ENCODE data around the gene KRT17.
"Not testable (repeated sequence)": the region's sequence is repeated elsewhere in the genome, so short reads cannot be mapped to it uniquely, and the experiment has no call there.

The KRT17 gene

DNA sequence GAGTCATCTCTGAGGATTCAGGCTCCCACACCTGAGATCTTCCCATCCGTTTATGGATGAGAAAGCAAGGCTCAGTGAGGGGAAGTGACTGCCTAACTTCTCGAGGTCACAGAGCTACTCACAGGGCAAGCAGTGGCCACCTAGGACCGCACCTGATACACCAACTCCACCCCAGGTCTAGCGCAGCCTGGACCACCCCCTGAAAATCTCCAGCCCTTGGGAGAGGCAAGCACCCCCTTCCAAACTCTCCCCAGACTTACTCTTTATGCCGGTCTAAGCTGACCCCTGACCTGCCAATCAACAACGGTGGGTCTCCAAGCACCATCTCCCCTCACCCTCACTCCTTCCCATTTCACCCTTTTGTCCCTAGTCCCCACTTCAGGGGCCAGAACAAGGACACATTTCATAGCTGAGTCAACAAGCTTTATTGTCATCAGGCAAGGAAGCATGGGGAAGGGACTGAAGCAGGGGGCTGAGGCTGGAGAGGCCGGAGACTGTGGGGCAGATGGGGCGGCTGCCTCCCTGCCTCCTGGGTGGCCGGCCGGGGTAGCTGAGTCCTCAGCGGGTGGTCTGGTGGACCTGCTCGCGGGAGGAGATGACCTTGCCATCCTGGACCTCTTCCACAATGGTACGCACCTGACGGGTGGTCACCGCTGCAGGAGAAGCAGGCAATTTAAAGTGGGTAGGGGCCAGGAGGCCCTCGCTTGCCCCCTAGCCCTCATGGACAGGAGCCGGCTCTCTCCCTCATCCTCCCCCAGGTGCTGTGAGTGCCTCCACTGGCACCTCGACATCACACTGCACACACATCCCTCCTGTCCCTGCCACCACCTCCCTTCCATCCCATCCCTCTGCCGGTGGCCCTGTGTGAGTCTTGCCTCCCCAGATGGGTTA lies 5.1 kb downstream of the KRT17 start:
- DNase-seq, result no peak

DNA sequence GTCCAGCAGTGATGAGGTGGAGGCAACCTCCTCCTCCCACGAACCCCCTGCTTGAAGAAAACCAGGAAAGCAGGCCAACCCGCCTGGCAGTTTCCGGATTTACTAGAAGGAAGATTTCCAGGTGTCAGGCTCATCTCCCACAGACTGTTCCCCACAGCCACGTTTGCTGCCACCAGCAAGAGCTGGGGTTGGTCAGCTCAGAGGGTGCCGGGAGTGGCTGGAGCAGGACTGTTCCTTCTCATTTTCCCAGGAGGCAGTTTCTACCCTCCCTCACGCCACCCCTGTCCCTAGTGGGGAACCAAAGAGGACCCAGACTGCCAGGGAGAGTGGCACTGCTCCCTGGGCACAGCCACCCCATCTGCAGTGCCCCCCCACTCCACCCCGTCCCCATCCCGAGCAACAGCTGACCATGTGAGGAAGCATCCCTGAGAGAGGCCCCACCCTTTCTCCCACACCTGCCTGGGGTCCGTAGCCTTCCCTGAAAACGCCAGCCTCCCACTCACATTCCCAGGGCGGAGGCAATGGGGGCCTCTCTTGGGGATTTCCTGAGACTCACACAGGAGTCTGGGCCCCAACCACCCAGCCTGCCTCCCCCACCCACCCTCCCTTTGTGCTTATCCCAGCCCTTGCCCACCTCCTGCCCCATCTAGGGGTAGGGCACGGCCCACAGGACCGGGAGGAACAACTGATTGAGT lies 5.9 kb downstream of the KRT17 start:
- DNase-seq, result no peak

DNA sequence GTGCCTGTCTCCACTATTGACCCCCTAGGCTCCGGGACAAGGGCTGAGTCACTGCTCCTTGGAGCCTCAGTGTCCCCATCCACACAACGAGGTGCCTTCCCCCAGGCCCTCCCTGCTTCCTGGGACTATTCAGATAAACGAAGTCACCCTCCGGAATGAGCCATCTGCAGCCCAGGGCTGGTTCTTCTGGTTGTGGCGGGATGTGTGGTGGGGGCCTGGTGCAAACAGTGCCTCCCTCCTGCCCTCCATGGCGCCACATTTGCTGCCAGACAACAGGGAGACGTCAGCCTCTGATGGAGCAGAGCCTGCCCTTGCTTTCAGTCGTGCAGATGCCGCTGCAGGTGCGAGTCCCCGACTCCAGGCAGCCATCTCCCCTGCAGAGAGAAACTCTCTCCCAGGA lies 6.7 kb downstream of the KRT17 start:
- DNase-seq, result no peak

DNA sequence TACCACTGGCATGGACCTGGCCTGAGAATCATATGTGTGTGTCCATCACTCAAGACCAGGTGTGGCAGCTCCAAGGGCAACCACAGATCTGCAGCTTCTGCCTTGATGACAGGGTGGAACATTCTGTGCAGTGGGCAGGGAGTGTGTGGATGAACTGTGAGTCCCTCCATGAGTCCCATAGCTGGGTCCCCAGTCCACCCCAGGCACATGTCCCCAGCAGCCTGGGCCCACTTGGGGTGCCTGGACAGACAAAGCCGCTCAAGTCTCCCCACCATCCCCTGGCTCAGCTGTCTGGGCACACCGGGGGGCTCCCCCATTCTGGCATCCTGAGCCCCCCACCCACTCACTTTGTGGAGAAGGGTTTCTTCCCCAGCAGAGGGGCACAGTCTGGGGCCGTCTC lies 7.2 kb downstream of the KRT17 start:
- DNase-seq, result no peak

DNA sequence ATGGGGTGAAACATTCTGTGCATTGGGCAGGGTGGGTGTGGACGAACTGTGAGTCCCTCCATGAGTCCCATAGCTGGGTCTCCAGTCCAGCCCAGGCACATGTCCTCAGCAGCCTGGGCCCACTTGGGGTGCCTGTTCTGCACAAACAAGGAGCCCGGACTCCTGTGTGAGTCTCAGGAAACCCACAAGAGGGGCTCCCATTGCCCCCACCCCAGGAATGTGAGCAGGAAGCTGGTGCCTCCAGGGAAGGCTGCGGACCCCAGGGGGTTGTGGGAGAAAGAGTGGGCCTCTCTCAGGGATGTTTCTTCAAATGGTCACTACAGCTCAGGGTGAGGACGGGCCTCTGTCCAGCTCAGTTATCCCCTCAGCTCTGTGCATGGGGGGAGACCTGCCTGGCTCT lies 7.9 kb downstream of the KRT17 start:
- DNase-seq, result not testable (repeated sequence)

DNA sequence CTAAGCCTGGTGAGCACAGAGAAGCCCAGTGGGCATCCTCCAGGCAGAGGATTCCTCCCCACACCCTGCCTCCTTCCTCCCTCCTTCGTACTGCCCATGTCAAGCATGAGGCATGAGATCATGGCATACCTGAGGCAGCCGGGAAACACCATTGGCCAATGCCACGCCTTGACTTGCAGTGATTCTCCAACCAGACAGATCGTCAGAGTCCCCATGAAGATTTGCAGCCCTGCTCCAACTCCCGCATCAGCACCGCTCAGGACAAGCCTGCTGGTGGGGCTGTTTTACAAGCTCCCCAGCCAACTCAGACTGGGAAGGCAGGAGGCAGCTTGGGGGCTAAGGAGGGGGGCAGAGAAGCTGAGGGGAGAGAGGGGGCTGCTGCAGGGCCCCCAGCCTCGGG lies 8.9 kb downstream of the KRT17 start:
- DNase-seq, result no peak

DNA sequence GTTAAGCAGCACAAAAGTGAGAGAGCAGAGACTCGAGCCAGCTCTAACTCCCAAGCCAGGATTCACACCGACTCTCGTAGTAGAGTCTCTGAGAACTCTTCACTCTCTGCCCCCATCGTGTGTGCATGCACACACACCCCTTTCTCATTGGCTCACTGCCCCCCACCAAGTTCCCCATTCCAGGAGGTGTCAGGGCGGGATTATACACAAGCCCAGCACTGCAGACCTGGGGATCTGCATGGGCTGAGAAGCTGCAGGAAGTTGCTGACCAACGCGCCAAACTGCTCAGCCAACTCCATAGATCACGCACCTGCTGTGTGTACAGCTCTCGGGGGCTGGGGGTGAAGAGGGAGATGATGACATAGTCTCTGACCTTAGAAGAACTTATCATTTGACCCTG lies 9.6 kb downstream of the KRT17 start:
- not testable (repeated sequence) for DNase-seq

DNA sequence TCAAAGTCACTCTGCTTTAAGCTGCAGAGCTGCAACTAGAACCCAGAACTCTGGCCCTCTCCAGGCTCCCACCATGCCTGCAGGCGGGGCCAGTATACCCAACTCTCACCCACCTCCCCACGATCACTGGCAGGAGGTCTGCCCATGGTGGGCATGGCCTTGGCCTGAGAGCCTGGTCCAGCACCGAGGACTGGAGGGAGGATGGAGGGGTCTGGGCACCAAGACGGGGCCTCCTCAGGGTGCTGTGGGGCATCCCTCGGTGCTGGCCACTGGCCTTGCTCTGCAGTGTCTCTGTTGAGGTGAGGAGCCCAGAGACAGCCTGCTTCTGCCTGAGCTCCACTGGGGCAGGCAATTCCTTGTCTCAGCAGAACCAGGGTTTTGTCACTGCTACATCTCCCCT lies 10.3 kb downstream of the KRT17 start:
- DNase-seq, result no peak

DNA sequence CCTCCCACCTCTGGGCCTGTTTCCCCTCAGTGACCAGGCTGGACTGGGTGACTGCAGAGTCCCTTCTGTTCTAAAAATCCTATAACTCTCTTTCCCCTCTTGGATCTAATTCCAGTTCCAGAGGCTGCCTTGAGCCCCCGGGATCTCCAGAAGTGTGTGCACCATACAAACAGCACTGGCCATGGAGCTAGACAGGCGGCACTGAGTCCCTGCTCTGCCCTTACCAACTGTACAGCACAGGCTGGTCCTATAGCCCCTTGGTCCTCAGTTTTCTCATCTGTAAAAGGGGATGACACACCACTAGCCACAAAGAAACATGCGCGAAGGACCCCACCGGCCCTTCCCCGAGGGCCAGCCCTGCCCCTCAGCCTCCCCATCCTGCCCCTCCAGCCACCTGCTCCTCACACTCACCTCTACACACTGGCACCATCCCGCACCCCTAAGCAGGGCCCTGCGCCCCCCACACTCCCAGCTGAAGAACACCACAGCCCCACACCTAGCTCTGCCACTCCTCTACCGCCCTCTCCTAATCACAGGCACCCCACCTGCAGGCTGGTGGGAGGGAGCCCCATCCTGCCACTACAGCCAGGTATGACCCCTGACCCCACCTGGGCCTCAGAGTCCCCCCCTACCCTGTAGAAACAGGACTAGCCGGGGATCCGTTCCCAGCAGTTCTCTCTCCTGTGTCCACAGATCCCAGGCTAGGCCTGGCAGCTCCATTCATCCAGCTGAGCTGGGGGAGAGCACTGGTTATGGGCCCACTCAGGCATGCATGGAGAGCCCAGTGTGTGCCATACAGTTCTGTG lies 10.9 kb downstream of the KRT17 start:
- no peak for DNase-seq

DNA sequence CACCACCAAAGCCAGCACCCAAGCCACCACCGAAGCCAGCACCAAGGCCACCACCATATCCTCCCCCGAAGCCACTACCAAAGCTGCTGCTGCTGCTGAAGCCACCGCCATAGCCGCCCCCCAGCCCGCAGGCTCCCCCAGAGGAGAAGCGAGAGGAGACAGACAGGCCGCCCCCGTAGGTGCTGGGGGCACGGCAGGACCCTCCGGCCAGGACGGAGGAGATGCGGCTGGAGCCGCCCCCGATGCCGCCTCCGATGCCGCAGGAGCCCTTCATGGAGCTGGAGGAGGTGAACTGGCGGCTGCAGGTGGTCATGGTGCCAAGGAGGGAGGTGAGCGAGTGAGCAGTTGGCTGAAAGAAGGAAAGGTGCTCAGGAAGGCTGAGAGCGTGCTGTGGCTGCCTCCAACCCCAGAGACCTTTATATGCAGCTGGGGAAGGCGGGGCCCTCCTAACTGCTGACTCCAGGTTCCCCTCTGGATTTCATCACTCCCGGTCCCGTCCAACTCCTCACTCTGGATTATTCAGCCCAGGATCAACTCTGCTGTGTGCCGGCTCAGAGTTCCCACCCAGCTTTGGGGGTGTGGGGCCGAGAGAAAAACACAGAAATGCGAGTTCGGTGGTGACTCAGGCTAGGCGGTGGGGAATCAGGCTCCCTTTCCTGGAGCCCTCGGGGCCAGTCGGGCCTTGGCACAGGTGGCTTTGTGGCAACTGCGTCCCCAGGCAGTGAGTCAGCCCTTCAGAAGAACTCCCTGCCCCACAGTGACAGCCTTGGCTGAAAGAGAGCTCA lies 11.8 kb downstream of the KRT17 start, which contains the start of gene KRT16:
Gene KRT16 (minus strand): TSS at position 392 of the 785 bp plus-strand sequence. CDS start 79 bp downstream, at position 313.
- DNase-seq, result not testable (repeated sequence)

DNA sequence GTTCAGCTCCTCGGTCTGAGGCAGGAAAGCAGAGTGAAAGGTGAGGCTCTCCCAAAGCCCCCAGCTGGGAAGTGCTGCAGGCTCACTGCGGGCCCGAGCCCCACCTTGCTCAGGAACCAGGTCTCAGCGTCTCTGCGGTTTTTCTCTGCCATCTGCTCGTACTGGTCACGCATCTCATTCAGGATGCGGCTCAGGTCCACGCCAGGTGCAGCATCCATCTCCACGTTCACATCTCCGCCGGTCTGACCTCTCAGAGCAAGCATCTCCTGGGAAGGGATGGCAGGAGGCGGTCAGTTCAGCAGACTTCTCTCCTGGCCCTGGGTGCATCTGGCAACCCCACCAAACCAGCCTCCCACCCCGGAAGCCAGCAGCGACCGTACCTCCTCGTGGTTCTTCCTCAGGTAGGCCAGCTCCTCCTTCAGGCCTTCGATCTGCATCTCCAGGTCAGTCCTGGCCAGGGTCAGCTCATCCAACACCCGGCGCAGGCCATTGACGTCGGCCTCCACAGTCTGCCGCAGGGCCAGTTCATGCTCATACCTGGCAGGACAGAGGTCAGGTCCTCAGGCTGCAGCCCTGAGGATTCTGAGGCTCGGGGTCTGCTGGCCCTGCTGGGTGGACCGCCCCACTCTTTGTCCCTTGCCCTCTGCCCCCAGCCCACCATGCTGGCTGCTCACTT lies 13.3 kb downstream of the KRT17 start:
- DNase-seq, result no peak

DNA sequence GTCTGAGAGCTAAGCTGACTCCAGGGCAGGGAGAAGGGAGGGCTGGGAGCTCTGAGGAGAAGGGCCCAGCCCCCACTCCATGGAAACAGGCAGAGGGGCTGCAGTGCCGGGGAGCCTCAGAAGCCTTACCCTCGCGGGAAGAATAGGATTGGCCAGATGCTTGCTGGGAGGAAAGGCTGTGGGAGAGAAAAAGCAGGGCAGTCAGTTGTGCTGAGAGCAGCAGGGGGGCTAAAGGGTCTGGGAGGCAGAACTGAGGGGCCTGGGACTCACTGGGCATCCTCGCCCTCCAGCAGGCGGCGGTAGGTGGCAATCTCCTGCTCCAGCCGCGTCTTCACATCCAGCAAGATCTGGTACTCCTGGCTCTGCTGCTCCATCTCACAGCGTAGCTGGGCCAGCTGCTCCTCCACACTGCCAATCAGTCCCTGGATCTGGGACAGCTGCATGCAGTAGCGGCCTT lies 14.3 kb downstream of the KRT17 start:
- not testable (repeated sequence) for DNase-seq

DNA sequence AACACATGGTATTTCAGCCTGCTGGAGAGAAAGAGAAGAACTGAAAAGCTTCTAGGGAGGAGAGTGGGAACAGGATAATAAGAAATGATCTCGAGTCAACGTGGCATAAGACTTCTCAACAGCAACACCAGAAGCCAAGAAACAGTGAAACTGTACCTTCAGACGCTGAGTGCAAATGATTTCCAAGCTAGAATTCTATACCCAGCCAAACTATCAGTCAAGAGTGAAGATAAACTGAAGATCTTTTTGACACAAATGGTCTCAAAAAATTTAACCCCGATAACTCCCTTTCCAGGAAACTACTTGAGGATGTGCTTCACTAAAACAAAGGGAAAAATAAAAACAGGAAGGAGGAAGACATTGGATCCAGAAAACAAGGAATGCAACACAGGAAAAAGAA lies 17.4 kb downstream of the KRT17 start:
- not testable (repeated sequence) for DNase-seq

DNA sequence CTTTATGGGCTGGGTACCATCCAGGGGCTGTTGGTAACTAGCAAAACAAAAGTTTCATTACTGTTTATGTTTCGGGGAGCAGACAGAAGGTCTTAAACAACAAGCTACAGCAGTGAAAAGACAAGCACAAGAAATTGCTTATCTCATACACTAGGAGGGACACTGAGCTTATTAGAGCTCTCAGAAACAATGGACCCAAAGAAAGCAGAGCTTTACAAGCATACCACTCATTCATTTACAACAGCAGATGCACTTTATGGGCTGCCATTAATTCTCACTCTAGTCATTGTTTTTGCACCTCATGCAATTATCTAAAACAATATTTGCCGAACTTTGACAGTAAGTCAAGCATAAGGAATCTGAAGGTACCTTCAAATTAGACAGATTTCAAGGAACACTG lies 21.9 kb downstream of the KRT17 start:
- DNase-seq, result no peak

DNA sequence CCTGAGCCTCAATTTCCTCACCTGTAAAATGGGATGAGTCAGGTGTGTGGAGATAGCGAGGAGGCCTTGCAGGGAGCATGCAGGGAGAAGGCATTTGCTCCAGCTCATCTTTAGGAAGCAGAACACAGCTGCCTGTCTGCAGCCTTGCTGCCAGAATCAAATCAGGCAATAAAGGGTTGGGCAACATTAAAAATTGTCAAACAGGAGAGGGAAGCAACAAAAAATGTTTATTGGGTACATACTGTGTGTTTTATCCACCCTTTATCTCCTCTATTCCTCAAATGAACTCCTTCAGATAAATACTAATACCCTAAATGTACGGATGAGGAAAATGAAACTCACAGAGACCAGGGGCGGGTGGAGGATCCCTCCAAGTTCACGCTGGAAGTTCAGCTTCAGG lies 24.1 kb downstream of the KRT17 start:
- DNase-seq, result no peak

DNA sequence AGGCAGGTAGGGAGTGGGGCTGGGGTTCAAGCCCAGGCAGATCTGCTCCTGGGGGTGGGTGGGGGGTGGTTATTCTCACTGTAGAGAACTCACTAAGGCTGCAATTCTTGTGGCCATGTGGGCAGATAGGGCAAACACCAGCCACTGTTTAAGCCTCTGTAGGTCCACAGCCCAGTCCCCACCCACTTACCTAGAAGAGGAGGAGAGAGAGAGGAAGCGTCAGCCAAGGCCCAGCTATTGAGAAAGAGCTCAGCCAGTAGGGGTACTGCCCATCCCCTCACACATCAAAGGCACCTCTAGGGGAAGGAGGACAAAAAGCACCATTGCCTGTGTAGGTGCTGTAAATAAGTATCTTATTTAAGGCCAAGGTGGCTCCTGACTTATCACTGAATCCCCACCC lies 24.7 kb downstream of the KRT17 start:
- no peak for DNase-seq

DNA sequence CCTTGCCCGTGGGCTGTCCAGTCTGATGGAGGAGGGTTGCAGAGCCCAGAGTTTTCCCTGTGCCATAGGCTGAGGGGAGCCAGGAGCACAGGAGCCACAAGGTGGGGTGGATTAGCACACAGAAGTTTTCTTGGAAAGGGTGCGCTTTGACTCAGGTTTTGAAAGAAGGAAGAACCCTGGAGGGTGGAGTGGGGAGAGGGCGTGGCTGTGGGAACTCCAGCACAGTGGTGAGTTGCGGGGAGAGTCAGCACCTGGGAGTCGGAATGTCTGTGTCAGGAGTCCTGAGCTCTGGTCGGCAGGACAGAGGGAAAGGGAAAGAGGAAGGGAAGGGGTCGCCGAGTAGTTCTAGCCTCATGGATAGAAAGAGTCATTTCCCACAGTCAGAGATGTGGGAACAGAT lies 28.8 kb downstream of the KRT17 start:
- DNase-seq, result no peak

DNA sequence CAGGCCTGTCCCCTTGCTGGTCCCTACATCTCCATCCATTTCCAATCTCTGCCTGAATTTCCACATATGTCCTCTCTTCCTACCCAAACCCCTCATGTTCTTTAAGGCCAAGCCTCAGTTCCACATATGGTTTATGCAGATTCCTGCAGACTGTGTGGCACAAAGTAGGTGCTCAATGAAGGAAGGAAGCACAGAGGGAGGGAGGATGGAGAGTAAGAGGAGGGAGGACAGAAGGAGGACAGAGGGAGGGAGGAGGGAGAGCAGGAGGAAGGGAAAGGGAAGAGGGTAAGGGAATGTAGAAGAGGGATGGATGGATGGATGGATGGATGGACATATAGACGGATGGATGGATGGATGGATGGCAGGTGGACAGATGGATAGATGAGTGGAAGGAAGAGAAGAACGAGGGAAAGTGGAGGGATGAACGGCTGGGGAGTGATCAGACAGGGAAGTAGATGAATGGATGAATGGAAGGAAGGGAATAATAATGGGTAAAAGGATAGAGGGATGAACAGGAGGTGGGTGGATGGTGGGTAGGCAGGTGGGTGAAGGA lies 29.9 kb downstream of the KRT17 start:
- DNase-seq, result no peak

DNA sequence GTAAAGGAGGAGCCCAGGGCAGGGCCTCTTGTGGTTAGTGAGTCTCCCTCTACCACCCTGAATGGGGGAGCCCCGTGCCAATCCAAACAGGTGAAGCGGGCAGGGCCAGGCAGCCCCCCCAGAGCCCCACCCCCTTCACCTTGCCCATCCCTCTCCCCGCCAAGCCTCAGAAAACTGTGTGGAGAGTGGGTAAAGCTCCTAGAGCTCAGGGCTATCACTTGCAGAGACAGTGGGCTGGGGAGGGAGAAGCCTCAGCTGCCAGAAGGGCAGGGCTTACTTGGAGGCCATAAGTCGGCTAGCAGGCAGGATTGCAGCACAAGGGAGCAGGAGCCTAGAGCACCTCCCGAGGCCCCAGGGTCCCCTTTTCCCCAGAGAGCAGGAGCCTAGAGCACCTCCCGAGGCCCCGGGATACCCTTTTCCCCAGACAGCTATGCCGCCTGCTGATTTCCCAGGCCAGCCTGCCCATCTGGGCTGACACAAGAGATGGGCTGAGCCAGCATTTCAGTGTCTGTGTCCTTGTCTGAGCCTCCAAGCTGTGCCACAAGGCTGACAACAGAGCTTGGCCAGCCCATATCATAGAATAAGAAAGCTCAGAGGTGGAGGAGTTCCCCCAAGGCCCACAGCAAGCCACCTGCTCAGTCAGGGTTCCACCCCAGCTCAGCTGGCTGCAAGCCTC lies 30.9 kb downstream of the KRT17 start:
- DNase-seq, result no peak

DNA sequence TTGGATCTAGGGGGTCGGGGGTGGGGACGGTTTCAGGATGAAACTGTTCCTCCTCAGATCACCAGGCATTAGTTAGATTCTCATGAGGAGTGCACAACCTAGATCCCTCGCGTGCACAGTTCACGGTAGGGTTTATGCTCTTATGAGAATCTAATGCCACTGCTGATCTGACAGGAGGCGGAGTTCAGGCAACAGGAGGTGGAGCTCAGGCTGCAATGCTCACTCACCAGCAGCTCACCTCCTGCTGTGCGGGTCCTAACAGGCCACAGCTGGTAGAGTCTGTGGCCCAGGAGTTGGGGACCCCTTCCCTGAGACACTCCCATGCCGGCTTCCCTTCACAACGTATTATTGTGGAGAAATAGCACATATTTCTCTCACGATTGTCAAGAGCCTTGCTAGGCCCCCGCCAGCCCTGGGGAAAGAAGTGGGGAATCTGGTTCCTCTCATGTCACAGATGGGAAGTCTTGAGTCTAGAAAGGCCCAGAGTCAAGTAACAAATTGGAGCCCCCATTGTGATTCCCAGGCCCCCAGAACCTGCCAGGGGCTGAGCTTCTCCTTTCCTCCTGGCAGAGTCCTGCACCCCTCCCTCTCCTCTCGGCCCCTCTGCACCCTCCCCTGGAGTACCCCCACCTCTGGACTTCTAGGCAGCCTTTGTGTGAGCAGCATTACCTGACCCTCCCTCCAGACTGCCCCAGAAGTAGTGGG lies 31.6 kb downstream of the KRT17 start:
- no peak for DNase-seq
